ENCODE results near the gene SVBP.

Gene SVBP

GRCh38 chr1:42788021-42788420 lies 29.2 kb downstream of the SVBP start:
- POLR2A ChIA-PET (ENCODE audit: low non-redundant PET), result no interaction called here
- DNase-seq (ENCODE audit: low spot score), result no peak
- TF ChIP-seq CTCF (conservative IDR thresholded peaks at IDR 0.05; ENCODE audit: low read depth), result no peak

GRCh38 chr1:42786097-42786496 lies 31.1 kb downstream of the SVBP start:
- ChIA-PET POLR2A (ENCODE audit: low non-redundant PET) (no interaction called here), CTCF (interaction anchor here (0.5 to 1.9 kb wide), 2 partner anchors 17 to 288 kb away, joined by 3 to 5 read pairs; no protein-coding TSS in a partner anchor)
- no peak for TF ChIP-seq CTCF (conservative IDR thresholded peaks at IDR 0.05; ENCODE audit: low read depth)
- no peak for DNase-seq (ENCODE audit: low spot score)
- no peak overlapping the region for H3K27ac ChIP-seq

More at GRCh38 chr1:42788021-42788420, 29.2 kb downstream of the SVBP start:
- H3K27ac ChIP-seq, result no peak overlapping the region
- CTCF ChIA-PET, result interaction anchor here (1.3 kb wide), 1 partner anchor 75 kb away, joined by 3 read pairs; no protein-coding TSS in a partner anchor

- CTCF ChIA-PET, result interaction anchor here (1.9 kb wide), 1 partner anchor 288 kb away, joined by 5 read pairs; no protein-coding TSS in a partner anchor
These were observed 32.1 kb downstream of the SVBP start, which contains the start of gene TMEM269 for GRCh38 chr1:42784946-42785693. TSS of gene TMEM269 (plus strand) at chr1:42784991. CDS start at chr1:42789894, 4,903 bp downstream.

GRCh38 chr1:42784547-42784945 lies 32.7 kb downstream of the SVBP start:
- ChIA-PET POLR2A (ENCODE audit: low non-redundant PET) (no interaction called here), CTCF (interaction anchor here (1.9 kb wide), 1 partner anchor 289 kb away, joined by 5 read pairs; no protein-coding TSS in a partner anchor)
- DNase-seq (ENCODE audit: low spot score), result no peak
- H3K27ac ChIP-seq, result no peak overlapping the region
- no peak for TF ChIP-seq CTCF (conservative IDR thresholded peaks at IDR 0.05; ENCODE audit: low read depth)

More at GRCh38 chr1:42784946-42785693, 32.1 kb downstream of the SVBP start, which contains the start of gene TMEM269:
- POLR2A ChIA-PET (ENCODE audit: low non-redundant PET), result no interaction called here
- TF ChIP-seq CTCF (conservative IDR thresholded peaks at IDR 0.05; ENCODE audit: low read depth), result no peak
- no peak within 1 kb of the TSS for H3K27ac ChIP-seq
- no peak for DNase-seq (ENCODE audit: low spot score)

- ChIA-PET POLR2A (ENCODE audit: low non-redundant PET) (no interaction called here), CTCF (interaction anchor here (0.6 to 0.9 kb wide), 4 partner anchors 113 to 288 kb away, joined by 3 to 6 read pairs (median 3); no protein-coding TSS in a partner anchor)
- no peak for DNase-seq (ENCODE audit: low spot score)
- no peak for TF ChIP-seq CTCF (conservative IDR thresholded peaks at IDR 0.05; ENCODE audit: low read depth)
- no peak overlapping the region; the same call in 1 of the 2 replicates for H3K27ac ChIP-seq
These were observed 34.1 kb downstream of the SVBP start for GRCh38 chr1:42783092-42783491.

- CTCF ChIA-PET, result interaction anchor here (0.6 to 0.7 kb wide), 2 partner anchors 35 to 51 kb away, joined by 3 to 4 read pairs; no protein-coding TSS in a partner anchor
- POLR2A ChIA-PET (ENCODE audit: low non-redundant PET), result interaction anchor here (1.4 kb wide), 1 partner anchor 13 kb away, joined by 5 read pairs; the partner anchor contains the start of genes C1orf50 and P3H1
- H3K27ac ChIP-seq, result no peak overlapping the region
- no peak for TF ChIP-seq CTCF (conservative IDR thresholded peaks at IDR 0.05; ENCODE audit: low read depth)
- DNase-seq (ENCODE audit: low spot score), result no peak
These were observed 37.0 kb downstream of the SVBP start for GRCh38 chr1:42780176-42780575.

Data from RWPE1 (cell line).